ENCODE data around the gene NPAS3. TPM values are rescaled to one million over a fixed set of nuclear protein-coding genes. Genes with fewer than 3 reads are reported as not detected.

NPAS3 gene
- total RNA-seq, 1 experiment from 2014 or later: 0.36 TPM

GRCh38 chr14:33219957-33220356 is 281.3 kb downstream of the NPAS3 start:
- H3K27me3 ChIP-seq (ENCODE audit: low read length): no peaks in the 10 kb centered on the region
- ATAC-seq (no peak), DNase-seq (no peak)
- H3K9ac ChIP-seq (ENCODE audit: low read length): no peak overlapping the region
- TF ChIP-seq CTCF (conservative IDR thresholded peaks at IDR 0.05; ENCODE audit: low read depth, low read length) (no peak), EZH2phosphoT487 (IDR thresholded peaks at IDR 0.05; ENCODE audit: borderline replicate concordance, low read length) (no peak), EZH2 (IDR thresholded peaks at IDR 0.05; ENCODE audit: low read length, unreplicated experiment) (no peak)
- H3K4me1 ChIP-seq (ENCODE audit: insufficient read depth, low read length): no peaks in the 10 kb centered on the region
- ChIA-PET CTCF (no interaction called here), POLR2A (ENCODE audit: unreplicated experiment) (interaction anchor here (0.7 kb wide), 1 partner anchor 125 kb away, joined by 19 read pairs; no protein-coding TSS in a partner anchor)
- no peak overlapping the region for H2AFZ ChIP-seq (ENCODE audit: low read length)
- no peak overlapping the region for H3K4me3 ChIP-seq (ENCODE audit: low read length)
- H4K20me1 ChIP-seq (ENCODE audit: low read length): no peaks in the 10 kb centered on the region
- intact Hi-C loops (cut with micrococcal nuclease): no loop called here
- no peaks in the 10 kb centered on the region for H3F3A ChIP-seq (ENCODE audit: low read length, unreplicated experiment)
- no peak overlapping the region for H3K4me2 ChIP-seq (ENCODE audit: low read length)
- no peaks in the 10 kb centered on the region for H3K36me3 ChIP-seq (ENCODE audit: low read depth, low read length)
- no peaks in the 10 kb centered on the region for H3K9me2 ChIP-seq (replicated peaks; ENCODE audit: low read length)
- H3K79me2 ChIP-seq (ENCODE audit: low read length): no peaks in the 10 kb centered on the region
- no peaks in the 10 kb centered on the region for H3K9me3 ChIP-seq (ENCODE audit: low read length)
- BruUV-seq (replicated peaks): no TSS peak
- no peak overlapping the region for H3K27ac ChIP-seq (ENCODE audit: low read length)

- Histone ChIP-seq H2AFZ (ENCODE audit: low read length) (no peak overlapping the region), H3K4me1 (ENCODE audit: insufficient read depth, low read length) (no peaks in the 10 kb centered on the region), H3K27me3 (ENCODE audit: low read length) (peaks cover 56% of the 10 kb centered on the region), H3K9ac (ENCODE audit: low read length) (no peak overlapping the region), H3K4me2 (ENCODE audit: low read length) (no peak overlapping the region), H3K36me3 (ENCODE audit: low read depth, low read length) (no peaks in the 10 kb centered on the region), H3F3A (ENCODE audit: low read length, unreplicated experiment) (no peaks in the 10 kb centered on the region), H3K79me2 (ENCODE audit: low read length) (no peaks in the 10 kb centered on the region), H3K27ac (ENCODE audit: low read length) (no peak overlapping the region), H3K4me3 (ENCODE audit: low read length) (no peak overlapping the region), H3K9me2 (replicated peaks; ENCODE audit: low read length) (no peaks in the 10 kb centered on the region), H3K9me3 (ENCODE audit: low read length) (no peaks in the 10 kb centered on the region), H4K20me1 (ENCODE audit: low read length) (no peaks in the 10 kb centered on the region)
- CTCF ChIA-PET: no interaction called here
- BruUV-seq (replicated peaks): no TSS peak
- ATAC-seq (0 out of 2 replicates have a peak, but pooled peaks have one; percentile 13), DNase-seq (no peak)
- intact Hi-C loops (cut with micrococcal nuclease): no loop called here
- TF ChIP-seq CTCF (conservative IDR thresholded peaks at IDR 0.05; ENCODE audit: low read depth, low read length) (no peak), EZH2 (IDR thresholded peaks at IDR 0.05; ENCODE audit: low read length, unreplicated experiment) (no peak), EZH2phosphoT487 (IDR thresholded peaks at IDR 0.05; ENCODE audit: borderline replicate concordance, low read length) (no peak)
- POLR2A ChIA-PET (ENCODE audit: unreplicated experiment): no interaction called here
Measured at GRCh38 chr14:33229269-33229929, 290.7 kb downstream of the NPAS3 start.

GRCh38 chr14:33230021-33230420 is 291.3 kb downstream of the NPAS3 start:
- no peak for DNase-seq
- no peak for ATAC-seq
- Histone ChIP-seq H3K27me3 (ENCODE audit: low read length) (peaks cover 62% of the 10 kb centered on the region), H3K4me1 (ENCODE audit: insufficient read depth, low read length) (no peaks in the 10 kb centered on the region), H3F3A (ENCODE audit: low read length, unreplicated experiment) (no peaks in the 10 kb centered on the region), H3K9me3 (ENCODE audit: low read length) (no peaks in the 10 kb centered on the region), H3K9me2 (replicated peaks; ENCODE audit: low read length) (no peaks in the 10 kb centered on the region), H3K79me2 (ENCODE audit: low read length) (no peaks in the 10 kb centered on the region), H2AFZ (ENCODE audit: low read length) (no peak overlapping the region), H3K4me3 (ENCODE audit: low read length) (no peak overlapping the region), H3K4me2 (ENCODE audit: low read length) (no peak overlapping the region), H3K9ac (ENCODE audit: low read length) (no peak overlapping the region), H3K27ac (ENCODE audit: low read length) (no peak overlapping the region), H3K36me3 (ENCODE audit: low read depth, low read length) (no peaks in the 10 kb centered on the region), H4K20me1 (ENCODE audit: low read length) (no peaks in the 10 kb centered on the region)
- no TSS peak for BruUV-seq (replicated peaks)
- no peak for TF ChIP-seq CTCF (conservative IDR thresholded peaks at IDR 0.05; ENCODE audit: low read depth, low read length)
- TF ChIP-seq EZH2 (IDR thresholded peaks at IDR 0.05; ENCODE audit: low read length, unreplicated experiment): no peak
- TF ChIP-seq EZH2phosphoT487 (IDR thresholded peaks at IDR 0.05; ENCODE audit: borderline replicate concordance, low read length): no peak
- intact Hi-C loops (cut with micrococcal nuclease): no loop called here
- ChIA-PET POLR2A (ENCODE audit: unreplicated experiment) (no interaction called here), CTCF (no interaction called here)

Data from PC-3 (cell line).